Stimulated activated CD4-positive, alpha-beta T cell treated with anti-CD3 and anti-CD28 coated beads, Interleukin-1b, Interleukin-23, amount 100 ng/mL, for 24 hours (primary cell): ENCODE measurements around the gene FAXC.
"Not testable (repeated sequence)": the region's sequence is repeated elsewhere in the genome, so short reads cannot be mapped to it uniquely, and the experiment has no call there.

ENCODE experiments used
- DNase-seq, 4 experiments: peaks; one replicate each; pipeline ENCODE4 v3.0.0-alpha.2; 2020; ENCODE audit warnings: low read depth in 4 of 4, low spot score in 1 of 4

Gene FAXC

GRCh38 chr6:99341862-99342455, 7.5 kb downstream of the FAXC start:
- no peak for DNase-seq

- DNase-seq, result no peak
These were observed 11.3 kb downstream of the FAXC start for GRCh38 chr6:99338188-99338587.

GRCh38 chr6:99335298-99335697, 14.2 kb downstream of the FAXC start:
- DNase-seq, result not testable (repeated sequence)

GRCh38 chr6:99334526-99335127, 14.8 kb downstream of the FAXC start:
- no peak for DNase-seq

GRCh38 chr6:99333068-99333467, 16.4 kb downstream of the FAXC start:
- DNase-seq, result no peak

DNA sequence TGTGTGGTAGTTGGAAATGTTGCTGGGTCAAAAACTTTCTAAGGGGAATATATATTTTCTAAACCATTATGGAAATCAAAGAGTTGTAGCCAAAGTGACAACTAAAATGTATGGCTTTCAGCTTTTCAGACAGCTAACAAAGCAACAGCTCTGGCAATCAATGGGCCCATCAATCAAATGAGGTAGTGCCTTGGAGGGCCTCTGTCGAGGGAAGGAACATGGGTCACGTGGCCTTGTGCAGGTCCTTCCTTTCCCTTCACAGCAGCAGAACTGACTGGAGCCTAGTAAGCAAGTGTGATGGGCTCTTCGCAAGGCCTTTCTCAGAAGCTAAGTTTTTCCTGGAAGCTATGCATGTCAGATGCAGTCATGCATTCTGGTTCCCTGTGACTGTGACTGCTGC, 17.9 kb downstream of the FAXC start:
- DNase-seq, result no peak

DNA sequence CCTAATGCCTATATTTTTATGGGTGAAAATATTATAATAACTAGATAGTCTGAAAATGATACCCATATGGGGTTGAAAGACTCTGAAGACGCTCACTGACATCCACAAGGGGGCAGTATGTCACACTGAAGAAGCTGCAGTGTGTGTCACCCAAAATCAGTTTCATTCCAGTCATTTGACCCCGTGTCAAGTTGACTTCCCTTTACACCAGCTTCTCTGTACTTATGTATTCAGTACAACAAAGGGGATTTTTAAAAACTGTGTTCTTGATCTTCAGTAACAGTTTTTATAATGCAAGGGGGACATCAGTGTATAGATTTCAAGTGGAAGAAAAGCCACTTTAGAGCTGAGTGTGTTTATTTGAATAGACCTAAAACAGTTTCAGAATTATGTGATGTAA, 19.3 kb downstream of the FAXC start:
- DNase-seq, result peak; percentile 15 to 39 (median 30)

- no peak for DNase-seq
These were observed 24.5 kb downstream of the FAXC start for GRCh38 chr6:99324996-99325395.

DNA sequence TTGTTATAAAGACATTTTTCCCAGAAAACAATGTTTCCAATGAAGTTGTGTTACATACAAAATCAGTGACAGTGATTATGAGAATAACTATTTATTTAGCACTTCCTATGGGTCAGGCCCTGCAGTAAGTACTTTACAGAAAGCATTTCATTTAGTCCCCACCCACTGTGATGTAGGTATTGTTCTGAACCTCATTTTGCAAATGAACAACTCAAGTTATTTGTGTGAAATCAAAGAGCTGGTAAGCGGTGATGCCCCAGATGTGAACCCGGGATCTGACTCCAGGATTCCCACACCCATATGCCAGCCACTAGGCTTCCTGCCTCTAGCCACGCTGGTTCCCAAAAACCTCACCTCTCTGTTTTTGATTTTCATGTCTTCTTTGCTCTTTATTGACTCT, 30.9 kb downstream of the FAXC start:
- DNase-seq, result no peak

DNA sequence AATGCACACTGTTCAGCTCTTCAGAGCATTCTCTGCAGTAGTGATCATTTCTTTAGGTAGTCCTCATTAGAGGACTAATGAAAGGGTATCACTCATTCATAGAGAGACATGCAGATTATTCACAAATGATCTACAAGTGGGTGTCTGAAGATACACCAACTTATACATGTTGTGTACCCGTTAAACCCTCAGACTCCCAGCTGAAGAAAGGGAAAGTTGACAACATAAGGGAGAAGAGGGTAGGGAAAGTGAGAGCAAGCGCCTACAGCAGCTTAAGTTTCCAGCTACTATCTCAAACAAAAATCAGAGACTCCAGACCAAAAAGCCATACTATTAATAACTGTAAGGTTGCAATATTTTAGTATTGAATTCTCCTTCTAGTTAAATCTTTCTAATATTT, 37.1 kb downstream of the FAXC start:
- DNase-seq, result no peak

DNA sequence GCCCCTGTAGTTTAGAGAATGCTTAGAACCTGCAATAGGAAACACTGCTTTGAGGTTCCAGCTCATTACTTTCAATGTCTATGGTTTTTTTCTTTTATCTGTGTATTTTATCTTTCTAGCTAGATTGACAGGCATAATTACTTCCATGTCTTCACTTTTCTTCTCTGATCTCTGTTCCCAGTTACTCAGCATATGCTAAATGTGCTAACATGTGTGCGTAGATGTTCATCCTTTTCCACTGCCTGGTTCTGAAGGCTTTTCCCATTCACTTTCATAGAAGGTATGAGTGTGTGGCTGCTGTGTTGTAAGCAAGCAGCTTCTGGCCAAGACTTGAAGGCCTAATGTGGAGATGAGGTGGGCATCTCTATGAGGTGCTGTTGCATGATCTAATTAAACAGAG, 38.9 kb downstream of the FAXC start:
- no peak for DNase-seq

- no peak for DNase-seq
These were observed 39.9 kb downstream of the FAXC start for GRCh38 chr6:99309557-99309956.

DNA sequence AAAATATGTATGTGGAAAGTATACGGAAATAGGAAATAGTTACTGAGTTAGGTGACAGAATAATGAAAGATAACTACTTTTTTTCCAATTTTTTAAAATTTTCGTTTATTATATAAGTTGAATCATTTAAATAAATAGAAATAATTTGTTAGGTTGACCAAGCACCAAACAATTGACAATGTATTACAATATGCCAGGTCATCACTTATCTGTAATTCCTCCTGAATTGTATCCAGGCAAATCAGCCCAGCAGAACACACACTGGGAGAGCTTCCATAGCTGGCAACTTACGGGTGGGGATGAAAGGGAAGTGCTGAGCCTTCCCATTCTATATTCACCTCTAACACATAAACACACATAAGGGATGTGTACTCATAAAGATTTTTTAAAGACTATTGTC, 40.7 kb downstream of the FAXC start:
- no peak for DNase-seq

GRCh38 chr6:99307295-99307907, 42.1 kb downstream of the FAXC start:
- no peak for DNase-seq

DNA sequence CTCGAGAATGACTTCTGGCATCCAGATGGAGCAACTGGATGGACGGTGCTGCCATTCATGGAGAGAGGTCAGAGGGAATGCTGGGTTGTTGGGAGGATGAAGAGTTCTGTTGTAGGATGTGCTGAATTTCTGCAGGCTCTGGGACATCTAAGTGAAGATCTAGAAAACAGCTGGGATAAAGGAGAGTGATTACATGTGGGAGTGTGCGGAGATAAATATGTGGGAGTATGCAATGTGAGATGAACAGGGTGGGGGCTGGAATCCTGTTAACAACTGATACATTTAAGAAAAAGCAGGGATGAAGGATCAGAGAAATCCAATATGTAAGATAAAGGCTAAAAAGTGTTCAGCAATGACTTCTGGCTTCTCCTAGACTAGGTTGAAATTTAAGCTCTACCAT, 43.1 kb downstream of the FAXC start:
- no peak for DNase-seq

GRCh38 chr6:99305021-99305554, 44.4 kb downstream of the FAXC start:
- DNase-seq, result no peak

- no peak for DNase-seq
These were observed 52.1 kb downstream of the FAXC start for GRCh38 chr6:99297415-99297814.

DNA sequence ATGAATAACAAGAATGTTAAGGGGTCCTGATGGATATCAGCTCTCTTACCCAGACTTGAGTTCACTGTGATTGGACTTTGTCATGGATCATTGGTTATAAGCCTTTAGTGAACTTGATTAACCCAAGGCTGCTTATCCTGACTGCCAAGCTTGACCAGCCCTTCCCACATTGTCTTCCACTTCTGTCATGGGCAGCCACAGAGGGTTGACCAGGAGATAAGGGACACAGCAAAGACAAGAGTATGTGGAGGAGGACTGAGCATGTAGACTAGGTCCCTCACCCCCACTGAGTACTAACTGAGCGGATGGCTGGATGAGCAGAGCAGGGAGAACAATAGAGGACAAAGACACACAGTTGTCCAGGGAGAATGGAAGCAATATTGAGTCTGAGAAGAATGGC, 52.5 kb downstream of the FAXC start:
- no peak for DNase-seq

- no peak for DNase-seq
These were observed 53.2 kb downstream of the FAXC start for GRCh38 chr6:99296261-99296660.

DNA sequence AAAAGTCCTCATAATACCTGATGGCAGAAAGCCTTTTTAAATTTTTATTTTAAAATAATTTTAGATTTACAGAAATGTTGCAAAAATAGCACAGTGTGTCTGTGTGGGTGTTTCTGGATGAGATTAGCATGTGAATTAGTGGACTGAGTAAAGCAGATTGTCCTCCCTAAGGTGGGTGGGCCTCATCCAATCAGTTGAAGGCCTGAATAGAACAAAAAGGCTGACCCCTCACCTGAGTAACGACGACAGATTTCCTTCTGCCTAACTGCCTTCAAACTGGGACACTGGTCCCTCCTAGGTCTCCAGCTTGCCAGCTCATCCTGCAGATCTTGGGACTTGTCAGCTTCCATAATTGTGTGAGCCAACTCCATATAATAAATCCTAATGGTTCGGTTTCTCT, 54.2 kb downstream of the FAXC start:
- DNase-seq, result no peak

DNA sequence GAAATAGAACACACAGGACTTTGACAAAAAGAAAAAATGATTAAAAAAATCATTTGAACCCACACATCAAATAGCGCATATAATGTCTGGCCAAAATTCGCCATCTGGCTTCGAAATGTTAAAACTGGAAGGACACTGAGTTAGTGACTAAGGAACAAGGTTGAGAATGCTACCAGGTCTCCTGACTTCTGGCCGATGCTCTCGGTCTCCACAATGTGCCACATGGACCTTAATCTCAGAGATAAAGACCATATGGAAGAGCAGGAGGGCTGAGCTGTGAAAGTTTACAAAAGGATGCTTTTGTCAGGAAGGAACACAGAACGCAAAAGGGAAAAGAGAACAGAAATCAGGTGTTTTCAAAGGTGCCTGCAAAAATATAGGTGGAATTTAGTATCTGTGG, 54.7 kb downstream of the FAXC start:
- DNase-seq, result no peak

DNA sequence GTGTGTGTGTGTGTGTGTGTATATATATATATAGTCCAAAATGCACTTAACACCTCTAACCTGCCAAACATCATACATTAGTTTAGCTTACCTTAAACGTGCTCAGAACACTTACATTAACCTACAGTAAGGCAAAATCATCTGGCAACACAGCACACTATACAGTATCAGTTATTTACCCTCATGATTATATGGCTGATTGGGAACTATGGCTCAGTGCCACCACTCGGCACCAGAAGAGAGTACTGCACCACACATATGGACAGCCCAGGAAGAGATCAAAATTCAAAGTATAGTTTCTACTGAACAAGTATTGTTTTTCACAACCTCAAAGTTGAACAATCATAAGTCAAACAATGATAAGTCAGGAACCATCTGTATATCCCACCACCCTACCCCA, 59.8 kb downstream of the FAXC start:
- no peak for DNase-seq

DNA sequence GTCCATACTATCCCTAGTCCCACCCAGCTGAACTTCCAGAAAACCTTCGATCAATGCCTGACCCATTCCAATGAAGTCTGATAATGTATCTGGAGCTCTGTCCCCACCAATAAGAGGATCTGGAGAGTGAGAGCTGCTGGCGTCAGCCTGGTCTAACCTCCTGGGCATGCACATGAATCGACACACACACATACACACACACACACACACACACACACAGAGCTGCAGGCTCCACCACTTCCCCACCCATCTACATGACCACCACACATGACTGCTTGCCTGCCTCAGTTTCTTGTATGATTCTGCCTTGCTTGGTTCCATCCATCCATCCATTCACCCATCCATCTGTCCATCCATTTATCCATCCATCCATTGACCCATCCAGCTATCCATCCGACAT, 60.8 kb downstream of the FAXC start:
- DNase-seq, result no peak
